Breast epithelium (tissue), 3 donors: Measurements from ENCODE around the gene PPARG.

Experiments
- CTCF ChIP-seq, 3 donors: fragments of 450-650 bp; IDR thresholded peaks; one replicate each; pipeline ENCODE4 v1.5.1; 2016 to 2017; ENCODE audit warnings: antibody characterized with exemption in 3 of 3, mild to moderate bottlenecking in 3 of 3, moderate library complexity in 3 of 3
- POLR2A ChIP-seq: fragments of 450-650 bp; IDR thresholded peaks from one replicate; pipeline ENCODE4 v1.6.1; 2016; ENCODE audit warnings: antibody characterized with exemption, mild to moderate bottlenecking, moderate library complexity
- POLR2AphosphoS5 ChIP-seq, 3 donors: sonication (generic); formaldehyde crosslinking; IDR thresholded peaks; one replicate each; pipeline ENCODE4 v1.6.1; 2017; ENCODE audit warnings: antibody characterized with exemption in 3 of 3

- TF ChIP-seq POLR2AphosphoS5 (IDR thresholded peaks at IDR 0.05) (no peak), CTCF (IDR thresholded peaks at IDR 0.05) (no peak), POLR2A (no peak)
These were observed 21.4 kb upstream of the PPARG start for GRCh38 chr3:12267376-12268030.
